ENCODE data around the gene SUPT3H.

SUPT3H gene

DNA sequence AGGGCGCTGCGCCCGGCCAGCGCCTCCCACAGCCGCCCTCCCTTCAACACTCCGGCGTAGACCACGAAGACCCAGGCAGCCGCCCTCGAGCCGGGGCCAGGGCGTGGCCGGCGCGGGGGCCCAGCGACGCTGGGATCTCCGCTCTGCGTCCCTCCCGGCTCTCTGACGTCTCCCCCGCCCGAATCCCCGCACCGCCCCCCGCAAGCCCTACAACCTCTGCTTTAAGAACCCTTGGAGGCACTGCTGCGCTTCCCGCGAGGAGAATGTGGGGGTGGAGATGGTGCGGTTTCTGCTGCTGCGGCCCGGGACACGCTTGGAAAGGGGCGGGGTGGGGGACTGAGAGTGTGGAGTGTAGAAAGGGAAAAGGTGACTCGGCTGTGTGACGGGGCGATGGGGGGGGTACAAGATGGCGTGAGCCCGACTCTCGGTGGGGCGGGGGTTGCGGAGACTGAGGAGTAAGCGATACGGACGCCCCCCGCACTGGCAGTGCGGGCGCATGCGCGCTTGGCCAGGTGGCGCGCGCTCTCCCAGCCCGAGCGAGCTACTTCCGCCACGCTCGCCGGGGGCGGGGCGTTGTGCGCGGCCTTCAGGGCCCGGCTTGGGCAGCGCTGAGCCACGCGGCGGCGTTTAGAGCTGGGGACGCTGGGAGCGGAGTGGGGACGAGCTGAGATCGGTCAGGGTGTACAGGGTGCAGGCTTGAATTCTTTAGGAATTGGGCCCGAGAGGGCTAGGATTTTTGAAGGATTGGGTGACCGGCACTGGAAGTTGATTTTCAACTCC lies at the start of gene SUPT3H:
Gene SUPT3H (minus strand): TSS at position 381 of the 780 bp plus-strand sequence.
- TF ChIP-seq POLR2AphosphoS5 (IDR thresholded peaks at IDR 0.05; ENCODE audit: borderline replicate concordance, low read depth, low read length): peak; percentile 96
- no peak for TF ChIP-seq EZH2 (IDR thresholded peaks at IDR 0.05)
- TF ChIP-seq FOXP2 (optimal IDR thresholded peaks at IDR 0.05; ENCODE audit: control extremely low read depth, extremely low read length, insufficient read depth): no peak
- Histone ChIP-seq H3K4me3 (peak within 1 kb of the TSS; percentile 82), H3K36me3 (ENCODE audit: insufficient read depth, low read length) (no peaks in the 10 kb centered on the region), H3K9me3 (ENCODE audit: low read depth, low read length) (no peaks in the 10 kb centered on the region), H3K27ac (peak within 1 kb of the TSS; percentile 85), H3K9ac (ENCODE audit: insufficient read length) (peak within 1 kb of the TSS; percentile 88)
- no peak for DNase-seq (ENCODE audit: low read depth, low spot score)

GRCh38 chr6:45426251-45426650 lies 48.5 kb upstream of the SUPT3H start:
- Histone ChIP-seq H3K9ac (ENCODE audit: insufficient read length) (no peak overlapping the region), H3K9me3 (ENCODE audit: low read depth, low read length) (no peaks in the 10 kb centered on the region), H3K27ac (no peak overlapping the region), H3K4me3 (no peak overlapping the region), H3K36me3 (ENCODE audit: insufficient read depth, low read length) (no peaks in the 10 kb centered on the region)
- TF ChIP-seq POLR2AphosphoS5 (IDR thresholded peaks at IDR 0.05; ENCODE audit: borderline replicate concordance, low read depth, low read length) (no peak), EZH2 (IDR thresholded peaks at IDR 0.05) (no peak), FOXP2 (optimal IDR thresholded peaks at IDR 0.05; ENCODE audit: control extremely low read depth, extremely low read length, insufficient read depth) (no peak)
- DNase-seq (ENCODE audit: low read depth, low spot score): no peak

DNA sequence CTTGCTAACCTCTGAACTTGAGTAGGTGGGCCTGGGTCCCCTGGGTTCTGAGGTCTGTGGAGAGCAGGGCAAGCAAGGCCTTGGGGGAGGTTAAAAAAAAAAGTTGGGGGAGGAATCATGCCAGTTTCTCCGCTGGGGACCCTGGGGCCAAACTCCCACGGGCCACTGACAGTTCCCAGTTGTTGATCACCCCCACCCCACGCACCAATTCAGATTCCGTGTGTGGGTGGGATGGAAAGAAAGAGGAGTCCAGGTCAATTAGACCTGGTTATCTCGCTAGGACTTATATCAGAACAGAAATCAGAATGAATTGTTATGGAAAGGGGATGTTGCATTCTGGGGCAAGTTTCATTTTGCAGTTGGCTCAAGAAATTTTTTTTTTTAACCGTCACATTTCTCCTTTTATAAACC lies 46.7 kb upstream of the SUPT3H start:
- Histone ChIP-seq H3K27ac (no peak overlapping the region), H3K9ac (ENCODE audit: insufficient read length) (no peak overlapping the region), H3K4me3 (no peak overlapping the region), H3K9me3 (ENCODE audit: low read depth, low read length) (no peaks in the 10 kb centered on the region), H3K36me3 (ENCODE audit: insufficient read depth, low read length) (no peaks in the 10 kb centered on the region)
- DNase-seq (ENCODE audit: low read depth, low spot score): no peak
- no peak for TF ChIP-seq FOXP2 (optimal IDR thresholded peaks at IDR 0.05; ENCODE audit: control extremely low read depth, extremely low read length, insufficient read depth)
- no peak for TF ChIP-seq EZH2 (IDR thresholded peaks at IDR 0.05)
- no peak for TF ChIP-seq POLR2AphosphoS5 (IDR thresholded peaks at IDR 0.05; ENCODE audit: borderline replicate concordance, low read depth, low read length)

GRCh38 chr6:45423824-45424450 lies 46.2 kb upstream of the SUPT3H start:
- Histone ChIP-seq H3K27ac (no peak overlapping the region), H3K4me3 (no peak overlapping the region), H3K9ac (ENCODE audit: insufficient read length) (no peak overlapping the region), H3K36me3 (ENCODE audit: insufficient read depth, low read length) (no peaks in the 10 kb centered on the region), H3K9me3 (ENCODE audit: low read depth, low read length) (no peaks in the 10 kb centered on the region)
- TF ChIP-seq FOXP2 (optimal IDR thresholded peaks at IDR 0.05; ENCODE audit: control extremely low read depth, extremely low read length, insufficient read depth): no peak
- TF ChIP-seq POLR2AphosphoS5 (IDR thresholded peaks at IDR 0.05; ENCODE audit: borderline replicate concordance, low read depth, low read length): no peak
- no peak for TF ChIP-seq EZH2 (IDR thresholded peaks at IDR 0.05)
- no peak for DNase-seq (ENCODE audit: low read depth, low spot score)

DNA sequence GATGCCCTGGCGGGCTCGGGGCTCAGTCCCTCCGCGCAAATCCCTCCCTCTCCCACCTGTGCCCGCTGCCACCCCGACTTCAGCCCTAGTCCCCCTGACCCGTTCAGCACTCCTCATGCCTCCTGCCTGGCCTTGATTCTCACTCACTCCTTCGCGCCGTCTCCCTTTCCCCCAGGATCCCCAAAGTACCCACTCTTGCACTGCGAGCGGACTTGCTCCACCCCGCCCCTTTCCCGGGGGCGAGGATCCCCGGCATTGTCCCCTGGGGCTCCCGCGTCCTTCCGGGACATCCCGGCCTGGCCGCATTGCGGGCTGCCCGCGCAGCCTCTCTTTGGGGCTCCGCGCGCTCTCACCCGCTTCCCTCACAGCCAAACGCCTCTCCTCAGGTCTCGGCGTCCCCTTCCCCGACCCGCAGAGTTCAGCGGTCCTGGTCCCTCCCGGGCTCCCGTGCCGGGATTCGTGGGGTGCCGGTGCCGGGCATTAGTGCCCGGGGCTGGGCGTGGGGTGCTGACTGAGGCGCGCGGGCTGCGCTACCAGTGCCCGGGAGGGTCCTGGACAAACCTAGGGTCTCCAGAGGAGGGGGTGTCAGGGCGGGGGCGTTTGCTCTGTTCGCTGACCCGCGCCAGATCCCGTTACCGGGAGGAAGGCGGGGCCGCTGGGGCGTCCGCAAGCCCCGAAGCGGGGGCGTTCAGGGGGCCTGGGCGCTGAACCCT lies 45.5 kb upstream of the SUPT3H start:
- Histone ChIP-seq H3K9me3 (ENCODE audit: low read depth, low read length) (no peaks in the 10 kb centered on the region), H3K36me3 (ENCODE audit: insufficient read depth, low read length) (no peaks in the 10 kb centered on the region), H3K9ac (ENCODE audit: insufficient read length) (no peak overlapping the region), H3K4me3 (no peak overlapping the region; the same call in 1 of the 2 replicates), H3K27ac (no peak overlapping the region)
- no peak for DNase-seq (ENCODE audit: low read depth, low spot score)
- TF ChIP-seq POLR2AphosphoS5 (IDR thresholded peaks at IDR 0.05; ENCODE audit: borderline replicate concordance, low read depth, low read length) (no peak), FOXP2 (optimal IDR thresholded peaks at IDR 0.05; ENCODE audit: control extremely low read depth, extremely low read length, insufficient read depth) (no peak), EZH2 (IDR thresholded peaks at IDR 0.05) (no peak)

DNA sequence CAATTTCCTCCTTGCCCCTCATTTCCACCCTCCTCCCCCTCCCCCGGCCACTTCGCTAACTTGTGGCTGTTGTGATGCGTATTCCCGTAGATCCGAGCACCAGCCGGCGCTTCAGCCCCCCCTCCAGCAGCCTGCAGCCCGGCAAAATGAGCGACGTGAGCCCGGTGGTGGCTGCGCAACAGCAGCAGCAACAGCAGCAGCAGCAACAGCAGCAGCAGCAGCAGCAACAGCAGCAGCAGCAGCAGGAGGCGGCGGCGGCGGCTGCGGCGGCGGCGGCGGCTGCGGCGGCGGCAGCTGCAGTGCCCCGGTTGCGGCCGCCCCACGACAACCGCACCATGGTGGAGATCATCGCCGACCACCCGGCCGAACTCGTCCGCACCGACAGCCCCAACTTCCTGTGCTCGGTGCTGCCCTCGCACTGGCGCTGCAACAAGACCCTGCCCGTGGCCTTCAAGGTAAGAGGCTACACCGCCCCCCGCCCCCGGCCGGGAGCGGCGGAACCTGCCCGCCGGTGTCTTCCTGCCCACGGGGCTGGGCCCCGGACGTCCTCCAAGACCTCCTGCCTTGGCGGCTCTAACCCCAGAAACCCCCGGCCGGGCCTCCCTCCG lies 44.9 kb upstream of the SUPT3H start:
- Histone ChIP-seq H3K4me3 (peak overlapping the region; percentile 87), H3K9me3 (ENCODE audit: low read depth, low read length) (no peaks in the 10 kb centered on the region), H3K36me3 (ENCODE audit: insufficient read depth, low read length) (no peaks in the 10 kb centered on the region), H3K27ac (no peak overlapping the region), H3K9ac (ENCODE audit: insufficient read length) (no peak overlapping the region)
- DNase-seq (ENCODE audit: low read depth, low spot score): no peak
- no peak for TF ChIP-seq FOXP2 (optimal IDR thresholded peaks at IDR 0.05; ENCODE audit: control extremely low read depth, extremely low read length, insufficient read depth)
- no peak for TF ChIP-seq POLR2AphosphoS5 (IDR thresholded peaks at IDR 0.05; ENCODE audit: borderline replicate concordance, low read depth, low read length)
- TF ChIP-seq EZH2 (IDR thresholded peaks at IDR 0.05): no peak

DNA sequence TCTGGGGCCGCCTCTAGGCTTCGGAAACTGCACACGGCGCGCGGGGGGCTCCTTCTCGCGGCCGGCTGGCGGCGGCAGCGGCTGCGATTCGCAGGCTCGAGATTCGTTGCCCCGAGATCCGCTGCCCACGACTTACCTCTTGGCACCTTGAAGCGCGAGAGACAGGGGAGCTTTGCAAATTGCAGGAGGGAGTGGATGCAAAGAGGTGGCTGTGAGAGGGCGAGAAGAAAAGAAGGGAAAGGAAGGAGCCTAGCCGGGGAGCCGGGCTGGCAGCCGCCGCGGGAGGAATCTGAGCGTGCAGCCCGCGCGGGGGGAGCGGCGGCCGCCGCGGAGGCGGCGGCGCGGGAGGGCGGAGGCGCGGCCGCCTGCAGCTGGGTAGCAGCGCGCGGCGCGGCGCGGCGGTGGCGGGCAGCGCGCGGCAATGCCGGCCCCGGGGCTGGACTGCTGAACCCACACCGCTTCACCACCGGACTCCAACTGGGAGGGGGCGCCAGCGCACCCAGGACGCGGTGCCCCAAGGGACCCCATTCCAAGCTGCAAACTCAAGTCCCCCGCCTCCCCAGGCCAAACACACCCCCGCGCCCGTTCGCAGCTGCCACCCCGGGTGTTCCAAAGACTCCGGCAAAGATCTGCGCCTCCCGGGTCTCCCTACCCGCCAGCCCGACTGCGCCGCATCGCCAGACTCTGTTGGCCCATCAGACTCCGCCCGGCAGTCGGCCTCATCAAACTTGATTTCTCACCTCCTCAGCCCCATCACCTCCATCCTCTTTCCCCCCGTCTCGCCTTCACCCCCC lies 44.2 kb upstream of the SUPT3H start:
- Histone ChIP-seq H3K36me3 (ENCODE audit: insufficient read depth, low read length) (no peaks in the 10 kb centered on the region), H3K27ac (no peak overlapping the region), H3K9me3 (ENCODE audit: low read depth, low read length) (no peaks in the 10 kb centered on the region), H3K9ac (ENCODE audit: insufficient read length) (peak overlapping the region; percentile 69), H3K4me3 (peak overlapping the region; percentile 87)
- no peak for TF ChIP-seq EZH2 (IDR thresholded peaks at IDR 0.05)
- TF ChIP-seq POLR2AphosphoS5 (IDR thresholded peaks at IDR 0.05; ENCODE audit: borderline replicate concordance, low read depth, low read length): no peak
- TF ChIP-seq FOXP2 (optimal IDR thresholded peaks at IDR 0.05; ENCODE audit: control extremely low read depth, extremely low read length, insufficient read depth): no peak
- DNase-seq (ENCODE audit: low read depth, low spot score): no peak

All from SK-N-MC (cell line).